Muscle of arm (tissue), 12 donors: Measurements from ENCODE around the gene TSEN2. TPM values are rescaled to one million over a fixed set of nuclear protein-coding genes. Genes with fewer than 3 reads are reported as not detected.
"Not testable (repeated sequence)": the region's sequence is repeated elsewhere in the genome, so short reads cannot be mapped to it uniquely, and the experiment has no call there.

Experiments used
- DNase-seq: peaks from one replicate; pipeline ENCODE4 v3.0.0-alpha.2; 2013
- polyA plus RNA-seq, 12 donors: library from polyadenylated mRNA; unstranded; fragments of 120-200 nt; gene quantifications; one replicate each; pipeline ENCODE4 v1.2.1, GENCODE V29; 2013; ENCODE audit not compliant: insufficient read length in 12 of 12

TSEN2 gene
- polyA plus RNA-seq, 12 donors = 8.2 to 21.3 (median 11.2) TPM; not detected in 2

DNA sequence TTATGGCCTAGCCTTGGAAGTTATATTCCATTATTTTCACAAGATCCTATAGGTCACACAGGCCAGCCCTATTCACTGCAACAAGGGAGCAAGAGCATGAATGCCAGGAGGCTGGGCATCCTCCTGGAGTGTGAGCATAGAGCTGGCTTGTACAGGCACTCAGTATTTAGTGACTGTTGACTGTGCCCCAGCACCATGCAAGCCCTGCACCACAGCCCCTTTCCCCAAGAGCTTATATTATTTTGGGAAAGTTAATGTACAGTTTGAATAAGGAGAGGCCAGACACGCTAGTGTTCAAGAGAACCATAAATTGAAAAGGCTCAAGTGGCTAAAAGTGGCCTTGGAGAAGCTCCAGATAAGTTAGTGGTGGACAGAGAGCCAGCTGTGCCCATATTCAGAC is 32.3 kb upstream of the TSEN2 start:
- no peak for DNase-seq

DNA sequence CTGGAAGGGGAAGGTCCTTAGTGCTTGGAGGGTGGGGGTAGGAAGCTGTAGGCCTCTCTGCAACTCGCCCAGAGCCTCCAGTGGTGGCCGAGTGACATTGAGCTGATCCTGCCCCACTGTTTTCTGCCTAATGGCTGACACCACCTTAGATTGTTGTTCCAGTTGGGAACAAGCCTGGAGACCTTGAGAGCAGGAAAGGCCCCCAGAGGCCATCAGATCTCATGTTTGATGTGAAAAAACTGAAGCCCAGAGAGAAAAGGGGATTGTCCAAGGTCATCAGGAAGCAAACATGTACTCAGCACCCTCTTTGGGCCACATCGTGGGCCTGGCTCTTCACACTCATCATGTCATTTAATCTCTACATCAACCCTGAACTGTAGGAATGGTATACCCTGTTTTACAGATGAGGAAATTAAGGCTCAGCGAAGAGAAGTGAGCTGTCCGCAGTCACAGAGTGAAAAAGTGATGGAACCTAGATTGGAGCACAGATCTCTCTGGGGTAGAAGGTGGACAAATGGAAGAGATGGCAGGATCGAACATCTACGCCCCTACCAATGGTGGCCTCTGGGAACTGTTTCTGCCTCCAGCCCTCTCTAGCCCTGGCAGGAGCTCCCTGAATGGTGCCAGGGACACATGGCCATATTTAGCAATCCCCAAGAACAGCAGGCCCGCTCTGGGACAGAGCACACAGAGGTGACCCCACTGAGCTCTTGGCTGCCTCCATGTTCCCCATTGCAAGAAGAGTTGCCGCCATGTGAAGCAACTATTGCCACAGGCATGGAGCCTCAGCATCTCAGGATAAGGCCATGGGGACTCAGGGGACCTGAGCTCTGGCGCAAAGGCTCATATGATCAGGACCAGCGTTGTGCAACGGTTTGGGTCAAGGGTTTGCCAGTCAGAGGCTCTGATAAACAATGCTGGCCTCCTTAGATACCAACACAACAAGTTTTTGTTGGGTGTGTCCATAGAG is 31.6 kb upstream of the TSEN2 start:
- no peak for DNase-seq

DNA sequence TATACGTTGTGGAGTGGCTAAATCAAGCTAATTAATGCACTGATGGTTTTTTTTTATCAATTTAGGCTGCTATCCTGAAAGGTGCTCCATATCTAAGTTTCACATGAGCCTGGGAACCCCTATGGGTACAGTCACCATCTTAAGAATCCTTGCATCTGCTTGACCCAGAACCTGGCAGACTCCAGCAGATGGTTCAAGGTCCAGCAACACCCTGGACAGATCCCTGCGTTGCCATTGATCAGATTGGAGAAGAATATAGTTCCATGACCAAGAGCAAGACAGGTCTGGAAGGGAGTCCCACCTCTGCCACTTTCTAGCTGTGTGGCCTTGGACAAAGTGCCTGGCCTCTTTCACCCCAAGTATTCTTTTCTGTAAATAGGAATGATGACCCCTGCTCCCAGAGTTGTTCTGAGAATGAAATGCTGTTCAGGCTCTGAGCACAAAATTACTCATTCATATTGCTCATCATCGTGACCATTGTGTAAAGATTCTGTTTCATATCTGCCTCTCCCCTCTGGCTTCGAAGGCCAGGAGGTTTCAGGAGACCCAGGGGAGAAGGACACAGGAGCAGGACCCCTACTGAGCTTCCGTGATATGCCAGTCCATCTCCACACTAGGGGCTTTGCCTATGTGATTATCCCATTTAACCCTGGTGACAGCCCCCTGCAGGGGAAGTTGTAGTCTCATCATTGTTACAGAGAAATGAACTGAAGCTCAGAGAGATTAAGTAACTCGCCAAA is 30.0 kb upstream of the TSEN2 start:
- no peak for DNase-seq

DNA sequence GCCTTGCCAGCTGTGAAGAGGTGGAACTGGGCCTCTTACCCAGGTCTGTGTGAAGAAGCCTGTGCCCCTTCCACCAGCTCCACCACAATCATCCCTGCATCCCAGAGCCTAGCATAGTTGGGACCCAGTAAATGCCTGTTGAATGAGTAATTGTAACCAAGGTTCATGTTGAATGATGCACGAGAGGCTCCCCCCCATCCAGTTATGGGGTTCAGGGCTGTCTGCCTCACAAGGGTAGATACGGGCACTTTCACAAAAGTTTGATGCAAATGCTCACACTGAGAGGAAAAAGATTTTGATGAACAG is 29.5 kb upstream of the TSEN2 start:
- no peak for DNase-seq

DNA sequence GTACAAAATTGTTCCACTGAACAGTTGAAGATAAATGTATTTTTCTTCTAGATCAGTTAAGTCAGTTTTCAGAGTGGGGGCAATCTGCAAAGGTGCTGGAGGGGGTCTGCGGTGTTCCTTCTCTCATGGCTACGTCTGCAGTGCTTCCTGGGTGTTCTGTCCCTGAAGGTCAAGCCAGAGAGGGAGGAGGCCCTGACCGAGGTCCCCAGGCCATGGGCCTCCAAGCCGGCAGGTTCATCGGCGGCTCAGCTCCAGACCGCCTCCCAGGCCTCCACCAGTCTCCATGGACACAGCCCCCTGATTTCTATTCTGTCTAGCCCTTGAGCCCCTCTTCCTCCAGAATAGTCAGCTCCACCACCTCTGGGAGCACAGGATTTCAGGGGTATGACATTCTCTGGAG is 28.5 kb upstream of the TSEN2 start:
- no peak for DNase-seq

DNA sequence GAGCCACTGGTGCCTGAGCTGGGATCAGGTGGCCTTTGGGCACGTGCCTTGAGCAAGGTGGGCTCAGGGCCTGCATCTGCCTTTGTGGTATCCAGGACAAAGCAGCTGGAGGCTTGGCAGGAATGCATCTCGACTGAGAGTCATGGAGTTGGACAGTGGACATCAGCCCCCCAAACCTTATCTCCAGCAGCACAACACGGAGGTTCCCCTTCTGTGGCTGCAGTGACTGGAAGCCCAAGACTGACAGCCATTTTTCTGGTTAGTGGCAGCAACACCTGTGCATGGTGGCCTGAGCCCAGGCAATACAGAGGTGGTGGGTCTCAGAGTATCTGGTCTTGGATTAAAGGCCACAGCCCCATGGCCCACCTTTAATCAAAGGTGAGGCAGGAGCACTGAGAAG is 27.8 kb upstream of the TSEN2 start:
- no peak for DNase-seq

DNA sequence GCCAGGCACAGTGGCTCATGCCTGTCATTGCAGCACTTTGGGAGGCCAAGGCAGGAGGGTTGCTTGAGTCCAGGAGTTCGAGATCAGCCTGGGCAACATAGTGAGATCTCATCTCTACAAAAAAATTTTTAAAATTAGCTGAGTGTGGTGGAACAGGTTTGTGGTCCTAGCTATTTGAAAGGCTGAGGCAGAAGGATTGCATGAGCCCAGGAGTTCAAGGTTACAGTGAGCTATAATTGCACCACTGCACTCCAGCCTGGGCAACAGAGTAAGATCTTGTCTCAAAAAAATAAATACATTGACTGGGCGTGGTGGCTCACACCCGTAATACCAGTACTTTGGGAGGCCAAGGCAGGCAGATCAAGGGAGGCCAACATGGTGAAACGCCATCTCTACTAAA is 26.9 kb upstream of the TSEN2 start:
- DNase-seq = not testable (repeated sequence)

DNA sequence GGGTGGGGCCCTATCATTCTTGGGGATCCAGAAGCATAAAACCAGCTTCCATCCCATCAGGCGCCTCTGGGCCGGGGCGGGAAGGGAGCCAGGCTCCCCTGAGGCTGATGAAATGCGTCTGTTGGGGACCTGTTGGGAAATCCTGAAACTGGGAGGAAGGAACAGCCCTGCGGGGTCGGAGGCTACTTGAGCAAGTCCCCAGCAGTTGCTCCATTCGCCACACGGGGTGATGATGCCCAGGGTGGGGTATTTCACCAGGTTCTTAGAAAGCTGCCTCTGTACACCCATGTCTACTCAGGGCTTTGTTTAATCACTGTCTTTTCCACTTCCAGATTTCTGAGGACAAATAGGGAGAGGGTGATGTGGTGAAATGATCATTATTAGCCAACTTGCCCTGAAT is 25.4 kb upstream of the TSEN2 start:
- DNase-seq = no peak

DNA sequence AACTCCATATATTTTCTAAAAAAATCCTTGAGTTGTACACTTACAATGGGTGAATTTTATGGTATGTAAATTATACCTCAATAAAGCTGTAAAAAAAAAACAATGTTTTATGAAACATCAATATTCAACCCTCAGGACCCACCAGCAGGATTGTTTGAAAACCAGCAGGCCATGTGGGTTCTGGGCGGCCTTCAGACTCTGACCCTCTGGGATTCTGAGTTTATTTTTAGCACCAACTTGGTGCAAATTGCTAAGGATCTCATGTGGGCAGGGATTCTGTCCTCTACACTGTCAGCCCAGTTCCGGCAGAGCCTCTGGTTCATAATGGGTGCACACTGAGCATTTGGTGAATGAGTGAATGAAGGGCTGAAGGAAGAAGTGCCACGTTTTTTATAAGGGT is 24.2 kb upstream of the TSEN2 start:
- no peak for DNase-seq

DNA sequence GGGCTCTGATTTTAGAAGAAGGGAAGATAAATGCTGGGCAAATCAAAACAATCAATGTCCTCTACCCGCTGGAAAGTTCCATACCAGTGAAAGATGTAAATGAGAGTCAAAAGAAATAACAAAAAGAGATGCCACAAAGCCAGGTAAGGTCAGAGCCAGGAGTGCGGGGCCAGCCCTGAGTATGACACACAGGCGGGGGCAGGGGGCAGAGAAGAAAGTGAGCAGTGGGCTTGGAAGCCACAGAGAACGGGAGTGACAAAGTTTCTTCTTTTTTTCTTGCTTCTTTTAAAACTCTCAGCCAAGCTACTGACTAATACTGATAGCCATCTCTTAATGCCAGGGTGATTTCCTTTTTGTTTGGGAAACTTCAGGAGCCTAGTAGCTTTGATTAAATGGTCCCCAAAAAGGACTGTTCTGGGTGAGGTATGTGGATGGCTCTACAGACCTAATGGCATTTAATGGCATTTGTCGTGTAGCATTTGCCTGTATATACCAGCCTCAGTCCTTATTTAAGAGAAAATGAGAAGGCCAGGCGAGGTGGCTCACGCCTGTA is 23.1 kb upstream of the TSEN2 start:
- DNase-seq = no peak

DNA sequence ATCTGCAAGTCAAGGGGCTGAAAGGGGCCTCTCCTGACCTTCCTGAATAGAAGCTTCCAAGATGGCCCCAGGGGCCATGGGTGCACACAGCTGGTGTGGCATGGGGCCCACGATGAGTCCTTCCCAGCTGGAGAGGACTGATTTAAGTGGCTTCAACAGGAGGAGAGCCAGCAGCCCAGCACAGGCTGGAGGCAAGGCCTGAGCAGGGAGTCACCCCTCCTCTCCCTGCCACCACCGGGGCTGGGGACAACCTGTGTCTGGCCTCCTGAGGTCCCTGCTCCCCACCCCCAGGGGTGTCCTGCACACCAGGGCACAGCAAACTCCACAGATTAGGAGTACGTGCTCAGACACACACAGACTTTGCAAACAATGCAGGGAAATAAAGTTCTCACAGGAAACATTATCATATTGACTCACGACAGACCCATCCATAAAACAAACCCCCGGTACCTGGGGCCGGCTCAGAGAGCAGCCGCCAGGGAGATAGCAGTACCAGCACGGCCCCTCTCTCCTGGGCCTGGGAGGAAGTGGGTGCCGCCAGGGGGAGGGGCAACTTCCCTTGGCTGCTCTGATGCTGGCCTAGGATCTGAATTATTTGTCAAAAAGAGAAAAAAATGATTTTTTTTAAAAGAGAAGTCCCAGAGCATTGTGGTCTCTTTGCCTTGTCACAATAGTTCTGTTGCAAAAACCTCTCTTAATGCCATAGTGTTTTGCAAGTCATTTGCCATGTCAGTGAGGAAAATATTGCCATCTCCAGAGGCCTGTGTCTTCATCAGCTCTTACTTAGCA is 21.9 kb upstream of the TSEN2 start:
- DNase-seq = no peak

DNA sequence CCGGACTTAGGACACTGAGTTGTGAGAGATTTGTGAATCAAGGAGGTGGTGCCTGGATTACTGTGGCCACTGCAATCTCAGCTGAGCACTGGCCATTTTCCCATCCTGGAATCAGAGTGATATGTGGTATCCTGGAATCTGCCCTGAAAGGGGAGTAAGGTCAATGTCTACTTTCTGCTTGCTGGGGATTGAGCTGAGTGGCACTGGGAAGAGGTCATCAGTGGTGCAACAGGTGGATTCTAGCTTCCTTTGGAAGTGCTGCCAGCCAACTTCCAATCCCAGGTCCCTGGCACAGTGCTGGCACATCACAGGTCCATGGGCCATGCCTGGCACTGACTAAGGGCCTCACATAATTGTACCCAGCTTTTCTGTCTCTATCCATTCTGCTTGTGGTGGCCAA is 20.6 kb upstream of the TSEN2 start:
- no peak for DNase-seq

DNA sequence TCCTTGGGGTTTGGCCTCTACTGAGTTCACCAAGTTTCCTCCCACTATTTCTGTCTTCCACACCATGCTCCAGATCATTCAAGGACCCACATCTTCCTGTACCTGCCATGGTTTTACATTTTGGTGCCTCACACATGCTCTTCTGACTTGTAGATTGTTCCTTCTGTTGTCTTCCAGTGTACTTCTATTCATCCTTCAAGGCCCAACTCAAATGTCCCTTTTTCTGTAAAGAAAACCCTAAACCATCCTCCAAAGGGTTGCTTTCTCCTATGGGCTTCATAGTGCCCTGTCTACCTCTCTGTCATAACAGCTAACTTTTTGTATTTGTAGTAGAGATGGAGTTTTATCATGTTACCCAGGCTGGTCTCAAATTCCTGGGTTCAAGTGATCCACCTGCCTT is 20.1 kb upstream of the TSEN2 start:
- DNase-seq = no peak

DNA sequence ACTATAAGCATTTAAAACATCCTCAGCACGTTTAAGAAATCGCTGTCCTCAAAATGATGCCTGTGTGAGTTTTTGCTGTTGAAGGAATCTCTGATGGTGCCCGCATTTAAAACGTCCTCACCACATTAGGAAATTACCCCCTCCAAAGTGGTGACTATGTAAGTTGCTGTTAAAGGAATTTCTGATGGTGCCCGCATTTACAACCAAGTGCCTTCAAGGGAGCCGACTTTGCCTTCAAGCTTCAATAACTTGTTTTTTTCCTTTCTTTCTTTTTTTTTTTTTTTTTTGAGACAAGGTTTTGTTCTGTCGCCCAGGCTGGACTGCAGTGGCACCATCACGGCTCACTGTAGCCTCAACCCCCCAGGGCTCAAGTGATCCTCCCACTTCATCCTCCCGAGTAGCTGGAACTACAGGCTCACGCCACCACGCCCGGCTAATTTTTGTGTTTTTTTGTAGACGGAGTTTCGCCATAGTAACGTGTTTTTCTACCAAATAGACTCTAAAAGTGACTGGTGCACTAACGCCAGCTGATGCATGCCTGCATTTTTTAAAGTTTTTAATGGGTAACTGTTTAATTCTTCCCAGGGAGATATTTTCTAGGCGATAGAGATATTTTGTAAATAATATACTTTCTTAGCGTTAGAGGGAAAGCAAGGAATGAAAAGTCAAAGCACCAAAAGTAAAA is 19.0 kb upstream of the TSEN2 start:
- DNase-seq = no peak

DNA sequence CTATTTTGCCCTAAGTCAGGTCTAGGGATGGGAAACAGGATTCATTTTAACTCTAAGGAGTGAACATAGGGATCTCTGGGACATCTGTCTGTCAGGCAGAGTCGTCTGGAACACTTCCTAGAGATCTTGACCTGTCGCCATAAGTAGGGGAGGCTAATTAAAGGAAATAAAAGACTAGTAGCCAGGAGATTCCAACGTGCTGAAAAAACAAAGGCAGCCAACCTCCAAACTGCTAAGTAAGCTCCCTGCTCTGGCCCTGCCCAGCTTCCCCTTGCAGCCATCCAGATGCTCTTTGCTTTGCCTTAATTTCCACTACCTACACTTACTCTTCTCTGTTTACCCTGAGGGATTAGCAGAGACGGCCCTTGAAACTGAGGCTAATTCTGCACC is 18.4 kb upstream of the TSEN2 start:
- no peak for DNase-seq

DNA sequence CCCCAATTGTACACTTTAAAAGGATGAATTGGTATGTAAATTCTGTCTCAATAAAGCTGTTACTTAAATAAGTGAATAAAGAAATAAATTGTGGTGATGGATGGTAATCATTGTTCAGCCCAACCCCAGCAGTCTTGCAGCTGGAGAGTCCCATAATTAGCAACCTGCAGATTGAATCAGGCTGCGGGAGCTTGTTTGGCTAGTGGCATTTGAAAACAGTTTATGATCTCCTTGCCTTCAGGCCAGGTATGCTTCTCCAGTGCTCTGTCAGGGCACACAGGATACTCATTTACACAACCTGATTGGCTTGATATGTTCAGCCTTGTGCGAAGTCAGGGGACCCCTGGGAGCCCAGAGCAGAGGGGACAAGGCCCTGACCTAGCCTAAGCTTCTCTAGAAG is 16.5 kb upstream of the TSEN2 start:
- no peak for DNase-seq

DNA sequence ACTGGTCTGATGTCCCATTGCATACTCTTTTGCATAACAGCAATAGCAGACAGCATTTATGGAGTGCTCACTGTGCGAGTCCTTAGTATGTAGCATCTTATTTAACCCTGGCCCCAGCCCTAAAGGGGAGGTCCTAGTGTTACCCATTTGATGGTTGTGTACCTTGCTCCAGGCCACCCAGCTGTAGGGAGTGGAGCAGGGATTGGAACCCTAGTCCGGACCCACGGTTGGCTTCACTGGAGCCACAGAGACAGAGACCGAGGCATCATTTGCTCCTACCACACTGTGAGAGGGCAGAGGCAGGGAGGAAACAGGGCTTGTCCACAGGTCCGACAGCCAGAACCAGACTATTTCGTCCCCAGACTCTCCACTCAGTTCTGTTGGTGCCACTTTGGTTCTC is 16.0 kb upstream of the TSEN2 start:
- no peak for DNase-seq

DNA sequence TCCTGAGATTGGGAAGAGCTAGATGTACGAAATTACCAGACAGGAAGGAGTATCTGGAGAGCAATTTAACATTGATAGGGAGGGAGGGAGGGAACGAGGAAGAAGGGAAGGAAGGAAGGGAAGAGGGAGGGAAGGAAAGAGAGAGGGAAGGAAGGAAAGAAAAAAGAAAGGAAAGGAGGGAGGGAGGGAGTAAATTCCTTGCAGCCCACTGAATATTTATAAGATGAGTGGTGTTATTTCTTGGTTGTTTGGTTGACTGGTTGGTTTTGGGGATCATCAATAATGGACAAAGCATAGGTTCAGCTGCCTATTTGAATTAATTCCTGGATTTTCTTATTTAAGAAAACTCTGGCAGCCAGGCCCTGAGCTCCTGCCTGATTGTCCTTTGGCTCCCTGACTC is 15.5 kb upstream of the TSEN2 start:
- no peak for DNase-seq

DNA sequence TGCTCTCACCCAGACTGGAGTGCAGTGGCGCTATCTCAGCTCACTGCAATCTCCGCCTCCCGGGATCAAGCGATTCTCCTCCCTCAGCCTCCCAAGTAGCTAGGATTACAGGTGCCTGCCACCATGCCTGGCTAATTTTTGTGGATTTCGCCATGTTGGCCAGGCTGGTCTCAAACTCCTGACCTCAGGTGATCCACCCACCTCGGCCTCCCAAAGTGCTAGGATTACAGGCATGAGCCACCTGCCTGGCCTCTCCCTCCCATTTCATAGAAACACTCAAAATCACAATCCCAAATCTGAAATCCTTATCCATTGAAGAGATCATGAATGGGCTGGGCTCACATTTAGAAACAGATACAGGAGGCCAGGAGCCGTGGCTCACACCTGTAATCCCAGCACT is 15.1 kb upstream of the TSEN2 start:
- DNase-seq = not testable (repeated sequence)

DNA sequence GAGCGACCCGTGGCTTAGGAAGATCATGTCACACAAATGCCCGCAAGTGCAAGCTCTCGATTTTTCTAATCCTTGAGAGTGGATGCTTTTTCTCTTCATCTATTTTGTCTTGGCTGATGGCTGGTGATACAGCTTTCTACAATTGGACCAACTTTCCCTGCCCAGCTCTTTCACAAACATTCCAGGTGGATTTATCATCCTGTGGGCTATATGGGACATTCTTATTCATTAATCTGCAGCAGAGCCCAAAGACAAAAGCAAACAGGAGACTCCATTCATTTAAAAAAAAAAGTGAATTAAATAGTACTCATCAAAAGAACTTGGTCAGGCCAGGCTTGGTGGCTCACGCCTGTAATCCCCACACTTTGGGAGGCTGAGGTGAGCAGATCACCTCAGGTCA is 14.2 kb upstream of the TSEN2 start:
- no peak for DNase-seq

DNA sequence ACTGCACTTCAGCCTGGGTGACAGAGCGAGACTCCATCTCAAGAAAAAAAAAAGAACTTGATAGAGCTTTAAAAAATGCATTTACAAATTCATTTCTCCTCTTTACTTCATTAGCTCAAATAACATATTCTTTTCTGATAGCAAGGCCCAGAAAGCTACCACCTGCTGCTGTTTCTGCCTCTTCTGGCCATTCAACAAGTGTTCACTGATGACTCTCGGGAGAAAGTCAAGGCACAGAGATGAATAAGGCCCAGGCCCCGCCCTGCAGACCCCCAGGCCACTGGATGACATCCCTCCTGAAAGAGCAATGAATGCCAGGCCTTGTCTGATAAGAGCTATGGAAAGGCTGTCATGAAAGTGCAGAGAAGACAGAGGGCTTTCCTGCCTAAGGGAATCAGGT is 13.6 kb upstream of the TSEN2 start:
- no peak for DNase-seq

DNA sequence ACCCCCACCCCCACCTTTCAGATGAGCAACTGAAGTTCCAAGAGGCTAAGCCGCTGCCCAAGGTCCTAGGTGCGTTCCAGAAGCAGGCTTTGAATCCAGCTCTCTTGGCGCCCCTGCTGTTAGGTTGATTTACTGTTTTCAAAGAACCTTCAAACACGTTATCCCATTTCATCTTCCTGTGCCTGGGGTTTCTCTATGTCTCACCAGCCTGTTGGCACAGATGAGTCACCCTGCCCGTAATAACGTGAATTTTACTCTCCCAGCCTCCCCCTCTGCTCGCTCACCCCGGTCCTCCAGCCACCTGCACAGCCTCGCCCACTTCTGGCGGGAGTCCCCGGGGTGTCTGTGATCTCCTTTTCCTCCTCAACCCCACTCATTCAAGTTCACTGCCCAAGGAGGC is 13.0 kb upstream of the TSEN2 start:
- DNase-seq = no peak
